Measurements from ENCODE around the gene PILRB.

PILRB gene

GRCh38 chr7:100407285-100408180, 49.6 kb downstream of the PILRB start:
- DNase-seq (ENCODE audit: low read depth) = peak; percentile 79

GRCh38 chr7:100411101-100411500, 53.2 kb downstream of the PILRB start:
- no peak for DNase-seq (ENCODE audit: low read depth)

GRCh38 chr7:100413346-100413745, 55.4 kb downstream of the PILRB start:
- DNase-seq (ENCODE audit: low read depth) = no peak

GRCh38 chr7:100413889-100414288, 56.0 kb downstream of the PILRB start:
- DNase-seq (ENCODE audit: low read depth) = no peak

GRCh38 chr7:100415448-100415847, 57.5 kb downstream of the PILRB start:
- no peak for DNase-seq (ENCODE audit: low read depth)
